Mucosa of rectum (tissue), 2 donors: Measurements from ENCODE around the gene KLHL26.

ENCODE experiments used
- H3K27ac ChIP-seq, 2 donors: one replicate each; pipeline ENCODE4 v1.7.0; 2013; ENCODE audit warnings: inconsistent platforms in 2 of 2, low read depth in 2 of 2, low read length in 2 of 2
- H3K27me3 ChIP-seq, 2 donors: one replicate each; pipeline ENCODE4 v1.7.0; 2013; ENCODE audit warnings: low read length in 2 of 2; ENCODE audit not compliant: control insufficient read depth in 2 of 2, insufficient read depth in 2 of 2
- H3K36me3 ChIP-seq, 2 donors: one replicate each; pipeline ENCODE4 v1.7.0; 2013; ENCODE audit warnings: low read length in 2 of 2; ENCODE audit not compliant: control insufficient read depth in 2 of 2, insufficient read depth in 2 of 2
- H3K4me1 ChIP-seq, 2 donors: one replicate each; pipeline ENCODE4 v1.7.0; 2013; ENCODE audit warnings: low read length in 2 of 2, mild to moderate bottlenecking in 1 of 2; ENCODE audit not compliant: control insufficient read depth in 2 of 2, insufficient read depth in 2 of 2
- H3K4me3 ChIP-seq, 2 donors: one replicate each; pipeline ENCODE4 v1.7.0; 2013; ENCODE audit warnings: low read length in 2 of 2
- H3K9ac ChIP-seq, 2 donors: one replicate each; pipeline ENCODE4 v1.7.0; 2013; ENCODE audit warnings: low read length in 2 of 2, low read depth in 1 of 2, mild to moderate bottlenecking in 1 of 2
- H3K9me3 ChIP-seq, 2 donors: one replicate each; pipeline ENCODE4 v1.7.0; 2013; ENCODE audit warnings: low read length in 2 of 2; ENCODE audit not compliant: control insufficient read depth in 2 of 2
- donor health status: healthy.
- donor health status: Normal muscosa, but diverticular disease.

KLHL26 gene

GRCh38 chr19:18685597-18686190 lies 48.9 kb downstream of the KLHL26 start:
- H3K4me3 ChIP-seq: no peak overlapping the region

GRCh38 chr19:18687740-18688465 lies 51.1 kb downstream of the KLHL26 start:
- Histone ChIP-seq H3K27me3 (no peaks in the 10 kb centered on the region), H3K4me1 (peaks cover 8 to 9% of the 10 kb centered on the region in 2 donors), H3K9ac (no peak overlapping the region), H3K27ac (no peak overlapping the region), H3K4me3 (no peak overlapping the region), H3K36me3 (no peaks in the 10 kb centered on the region), H3K9me3 (no peaks in the 10 kb centered on the region)

More at GRCh38 chr19:18685597-18686190, 48.9 kb downstream of the KLHL26 start:
- H3K27ac ChIP-seq: no peak overlapping the region
- no peaks in the 10 kb centered on the region for H3K27me3 ChIP-seq
- H3K9ac ChIP-seq: no peak overlapping the region
- no peaks in the 10 kb centered on the region for H3K36me3 ChIP-seq
- H3K9me3 ChIP-seq: no peaks in the 10 kb centered on the region
- H3K4me1 ChIP-seq: peaks cover 8 to 9% of the 10 kb centered on the region in 2 donors

- H3K4me3 ChIP-seq: no peak overlapping the region
Measured at GRCh38 chr19:18696023-18696422, 59.2 kb downstream of the KLHL26 start.

GRCh38 chr19:18697680-18698079 lies 60.9 kb downstream of the KLHL26 start:
- Histone ChIP-seq H3K4me1 (peaks cover 12 to 23% of the 10 kb centered on the region in 2 donors), H3K4me3 (no peak overlapping the region)

More at GRCh38 chr19:18696023-18696422, 59.2 kb downstream of the KLHL26 start:
- no peaks in the 10 kb centered on the region for H3K36me3 ChIP-seq
- H3K27ac ChIP-seq: no peak overlapping the region
- peaks cover 12 to 16% of the 10 kb centered on the region in 2 donors for H3K4me1 ChIP-seq
- no peak overlapping the region for H3K9ac ChIP-seq
- no peaks in the 10 kb centered on the region for H3K9me3 ChIP-seq
- no peaks in the 10 kb centered on the region for H3K27me3 ChIP-seq

GRCh38 chr19:18698321-18699167 lies 61.7 kb downstream of the KLHL26 start:
- Histone ChIP-seq H3K27me3 (no peaks in the 10 kb centered on the region), H3K9ac (no peak overlapping the region), H3K9me3 (no peaks in the 10 kb centered on the region), H3K4me1 (peaks cover 12 to 23% of the 10 kb centered on the region in 2 donors), H3K4me3 (no peak overlapping the region), H3K36me3 (no peaks in the 10 kb centered on the region), H3K27ac (no peak overlapping the region)

More at GRCh38 chr19:18697680-18698079, 60.9 kb downstream of the KLHL26 start:
- no peak overlapping the region for H3K9ac ChIP-seq
- no peaks in the 10 kb centered on the region for H3K27me3 ChIP-seq
- H3K9me3 ChIP-seq: no peaks in the 10 kb centered on the region
- H3K36me3 ChIP-seq: no peaks in the 10 kb centered on the region
- no peak overlapping the region for H3K27ac ChIP-seq

- no peaks in the 10 kb centered on the region for H3K27me3 ChIP-seq
- no peak overlapping the region for H3K4me3 ChIP-seq
- peaks cover 12 to 23% of the 10 kb centered on the region in 2 donors for H3K4me1 ChIP-seq
- H3K9me3 ChIP-seq: no peaks in the 10 kb centered on the region
- H3K27ac ChIP-seq: peak overlapping the region in 1 of 2 donors; percentile 45
- H3K9ac ChIP-seq: no peak overlapping the region
- H3K36me3 ChIP-seq: no peaks in the 10 kb centered on the region
Measured at GRCh38 chr19:18699403-18700054, 62.7 kb downstream of the KLHL26 start.

GRCh38 chr19:18700501-18701249 lies 63.8 kb downstream of the KLHL26 start:
- Histone ChIP-seq H3K4me1 (peaks cover 12 to 23% of the 10 kb centered on the region in 2 donors), H3K9ac (peak overlapping the region; percentile 58 to 63), H3K27me3 (no peaks in the 10 kb centered on the region), H3K27ac (peak overlapping the region; percentile 63 to 78), H3K4me3 (peak overlapping the region; percentile 54 to 76), H3K9me3 (no peaks in the 10 kb centered on the region), H3K36me3 (no peaks in the 10 kb centered on the region)

GRCh38 chr19:18701250-18701608 lies 64.4 kb downstream of the KLHL26 start:
- Histone ChIP-seq H3K36me3 (no peaks in the 10 kb centered on the region), H3K4me3 (peak overlapping the region; percentile 54 to 76), H3K27me3 (no peaks in the 10 kb centered on the region), H3K27ac (peak overlapping the region in 1 of 2 donors; percentile 78), H3K9ac (no peak overlapping the region), H3K9me3 (no peaks in the 10 kb centered on the region), H3K4me1 (peaks cover 12 to 23% of the 10 kb centered on the region in 2 donors)

GRCh38 chr19:18704054-18704453 lies 67.2 kb downstream of the KLHL26 start:
- H3K27ac ChIP-seq: no peak overlapping the region
- H3K4me3 ChIP-seq: no peak overlapping the region
- H3K27me3 ChIP-seq: no peaks in the 10 kb centered on the region
- no peaks in the 10 kb centered on the region for H3K9me3 ChIP-seq
- H3K9ac ChIP-seq: no peak overlapping the region
- H3K4me1 ChIP-seq: peaks cover 18 to 23% of the 10 kb centered on the region in 2 donors
- no peaks in the 10 kb centered on the region for H3K36me3 ChIP-seq
